Stimulated activated CD8-positive, alpha-beta memory T cell treated with anti-CD3 and anti-CD28 coated beads, Interleukin-2, amount 100 ng/mL, for 48 hours (primary cell): ENCODE measurements around the gene PRLR.
"Not testable (repeated sequence)": the region's sequence is repeated elsewhere in the genome, so short reads cannot be mapped to it uniquely, and the experiment has no call there.

Source experiments
- DNase-seq, 2 donors: peaks; one replicate each; pipeline ENCODE4 v3.0.0-alpha.2; 2020; ENCODE audit warnings: low read depth in 2 of 2

Gene PRLR

GRCh38 chr5:35195472-35195852, 34.8 kb downstream of the PRLR start:
- DNase-seq: no peak

- DNase-seq: no peak
These were observed 35.4 kb downstream of the PRLR start for GRCh38 chr5:35194635-35195471.

- no peak for DNase-seq
These were observed 37.8 kb downstream of the PRLR start for GRCh38 chr5:35192506-35192905.

DNA sequence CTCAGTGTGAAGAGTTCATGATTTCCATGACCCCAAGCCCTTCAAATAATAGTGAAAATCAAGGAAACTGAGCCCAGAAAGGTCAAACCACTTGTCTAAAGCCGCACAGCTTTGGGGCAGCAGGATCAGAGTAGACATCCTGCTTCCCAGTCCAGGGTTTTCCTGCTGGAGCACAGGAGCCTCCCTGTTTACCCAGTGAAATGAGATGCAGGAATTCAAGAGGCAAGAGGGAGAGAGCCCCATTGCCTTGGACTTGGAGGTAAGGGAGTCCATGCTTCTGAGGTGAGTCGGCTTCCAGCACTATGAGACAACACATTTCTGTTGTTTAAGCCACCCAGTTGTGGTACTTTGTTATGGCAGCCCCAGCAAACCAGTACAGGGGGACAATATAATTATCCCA, 40.5 kb downstream of the PRLR start:
- DNase-seq: not testable (repeated sequence)

GRCh38 chr5:35188031-35188457, 42.2 kb downstream of the PRLR start:
- DNase-seq: no peak

DNA sequence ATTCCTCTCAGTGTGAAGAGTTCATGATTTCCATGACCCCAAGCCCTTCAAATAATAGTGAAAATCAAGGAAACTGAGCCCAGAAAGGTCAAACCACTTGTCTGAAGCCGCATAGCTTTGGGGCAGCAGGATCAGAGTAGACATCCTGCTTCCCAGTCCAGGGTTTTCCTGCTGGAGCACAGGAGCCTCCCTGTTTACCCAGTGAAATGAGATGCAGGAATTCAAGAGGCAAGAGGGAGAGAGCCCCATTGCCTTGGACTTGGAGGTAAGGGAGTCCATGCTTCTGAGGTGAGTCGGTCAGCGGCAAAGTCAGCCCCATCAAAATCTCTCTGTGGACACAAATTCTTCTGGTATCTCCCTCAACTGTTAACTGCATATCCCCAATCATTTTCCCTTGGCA, 42.7 kb downstream of the PRLR start:
- DNase-seq: not testable (repeated sequence)

- no peak for DNase-seq
These were observed 43.5 kb downstream of the PRLR start for GRCh38 chr5:35186749-35187148.

DNA sequence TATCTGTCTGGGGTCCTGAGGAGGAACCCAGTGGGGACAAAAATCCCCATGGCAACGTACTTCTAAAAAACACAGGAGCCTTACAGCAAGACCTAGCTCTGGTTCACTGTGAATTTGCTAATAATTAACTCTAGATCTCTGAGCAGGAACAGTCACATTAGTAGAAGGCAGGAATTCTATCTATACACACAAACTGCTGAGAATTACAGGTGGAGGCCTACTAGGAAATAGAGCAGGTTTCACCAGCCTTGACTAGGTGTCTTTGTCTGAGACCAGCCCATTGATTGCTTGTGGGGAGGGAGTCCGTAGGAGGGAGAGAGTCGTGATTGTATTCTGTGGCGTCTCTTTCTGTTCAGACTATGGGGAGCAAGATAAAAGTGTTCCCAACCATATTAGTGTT, 44.8 kb downstream of the PRLR start:
- DNase-seq: no peak

DNA sequence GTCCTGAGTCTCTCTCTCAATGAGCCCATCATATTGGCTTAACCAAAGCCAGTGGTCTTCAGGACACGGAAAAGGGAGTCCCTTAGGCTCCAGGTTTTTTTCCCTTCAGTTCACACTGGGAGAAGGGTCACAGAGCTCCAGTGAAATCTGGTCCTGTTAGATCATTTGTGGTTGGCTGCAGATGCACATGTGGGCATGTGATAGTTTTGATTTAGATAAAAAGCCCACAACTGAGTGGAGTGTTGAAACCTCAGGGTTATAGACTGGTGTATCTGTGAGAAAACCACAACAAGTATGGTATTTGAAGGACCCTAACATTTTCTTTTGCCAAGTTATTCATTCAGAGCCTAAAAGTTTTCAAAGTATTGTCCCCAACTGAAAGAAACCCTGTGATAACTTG, 46.7 kb downstream of the PRLR start:
- DNase-seq: no peak

GRCh38 chr5:35182910-35183535, 47.3 kb downstream of the PRLR start:
- DNase-seq: peak in 1 of 2 donors; percentile 8

- no peak for DNase-seq
These were observed 47.8 kb downstream of the PRLR start for GRCh38 chr5:35182486-35182885.

DNA sequence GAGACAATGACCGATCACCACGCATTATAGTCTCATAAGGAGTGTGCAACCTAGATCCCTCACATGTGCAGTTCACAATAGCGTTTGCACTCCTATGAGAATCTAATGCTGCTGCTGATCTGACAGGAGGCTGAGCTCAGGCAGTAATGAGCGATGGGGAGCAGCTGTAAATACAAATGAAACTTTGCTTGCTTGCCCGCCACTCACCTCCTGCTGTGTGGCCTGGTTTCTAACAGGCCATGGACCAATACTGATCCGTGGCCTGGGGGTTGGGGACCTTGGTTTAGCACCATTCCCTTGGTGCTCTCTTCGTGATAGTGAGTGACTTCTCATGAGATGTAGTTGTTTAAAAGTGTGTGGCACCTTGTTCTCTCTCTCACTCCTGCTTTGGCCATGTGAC, 50.2 kb downstream of the PRLR start:
- no peak for DNase-seq

GRCh38 chr5:35177783-35178182, 52.5 kb downstream of the PRLR start:
- DNase-seq: no peak

DNA sequence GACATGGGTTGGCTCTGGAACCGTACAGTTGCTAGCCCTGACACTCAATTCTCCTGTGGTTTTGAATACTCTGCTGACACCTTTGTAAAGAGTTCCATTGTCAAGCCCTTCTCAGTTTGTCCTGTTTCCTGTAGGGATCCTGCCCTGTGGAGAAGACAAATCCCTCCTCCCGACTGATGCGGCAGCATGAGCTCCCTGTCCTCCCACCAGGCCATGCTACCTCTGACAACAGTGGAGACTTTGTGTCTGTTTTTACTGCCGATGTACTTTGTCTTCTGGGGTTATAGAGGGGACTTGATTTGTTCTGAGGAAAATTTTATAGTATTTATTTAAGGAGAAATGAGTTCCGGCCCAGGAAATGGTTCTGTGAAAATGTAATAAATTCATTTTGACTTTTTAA, 57.8 kb downstream of the PRLR start:
- DNase-seq: no peak

- DNase-seq: no peak
These were observed 58.3 kb downstream of the PRLR start for GRCh38 chr5:35171991-35172390.

DNA sequence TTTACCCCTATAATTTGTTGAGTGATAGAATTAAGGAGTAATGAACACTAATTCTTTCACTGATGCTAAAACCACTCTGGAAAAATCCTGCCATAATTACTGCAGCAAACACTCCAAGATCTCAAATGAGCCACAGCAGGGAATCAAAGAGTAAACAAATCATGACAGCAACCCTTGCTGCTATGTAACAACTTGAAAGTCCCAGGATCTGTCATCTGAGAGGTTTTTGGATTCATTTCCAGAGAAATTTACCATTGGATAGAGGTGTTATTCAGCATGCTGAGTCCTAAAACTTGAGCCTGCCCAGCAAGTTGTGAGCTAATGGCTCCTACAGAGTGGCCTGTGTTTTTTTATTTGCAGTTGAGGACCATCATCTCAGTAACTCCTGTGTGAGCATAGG, 59.2 kb downstream of the PRLR start:
- DNase-seq: no peak

- DNase-seq: no peak
These were observed 64.2 kb downstream of the PRLR start for GRCh38 chr5:35166043-35166442.

DNA sequence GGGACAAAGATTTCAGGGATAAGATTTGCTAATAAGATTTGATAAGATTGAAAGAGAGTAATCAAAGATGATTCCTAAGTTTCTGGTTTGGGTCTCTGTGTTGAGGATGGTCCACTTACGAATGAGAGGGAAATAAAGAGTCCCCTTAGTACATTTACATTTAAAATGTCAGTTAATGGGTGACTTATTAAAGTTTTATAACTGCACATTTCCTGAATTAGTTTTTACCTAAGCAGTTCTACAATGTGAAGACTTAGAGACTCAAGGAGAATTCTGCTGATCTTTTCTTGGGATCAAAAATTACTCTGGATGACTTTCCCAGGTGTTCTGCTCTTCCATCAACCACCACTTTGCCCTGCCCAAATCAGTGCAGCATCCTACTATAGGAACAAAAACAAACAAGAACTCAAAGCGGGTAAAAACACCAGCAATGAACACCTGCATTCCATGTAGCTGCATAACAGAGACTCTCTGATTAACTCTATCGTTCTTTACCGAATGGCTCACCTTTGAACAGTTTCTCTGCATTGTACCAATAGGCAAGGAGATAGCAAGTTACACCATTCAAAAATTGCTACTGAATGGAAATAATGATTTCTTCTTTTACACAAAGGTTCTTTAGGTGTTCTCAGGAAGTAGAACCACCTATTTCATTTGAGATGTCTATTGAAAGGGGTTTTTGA, 65.3 kb downstream of the PRLR start:
- DNase-seq: no peak

GRCh38 chr5:35163710-35164033, 66.6 kb downstream of the PRLR start:
- no peak for DNase-seq

GRCh38 chr5:35162848-35163709, 67.2 kb downstream of the PRLR start:
- DNase-seq: no peak

DNA sequence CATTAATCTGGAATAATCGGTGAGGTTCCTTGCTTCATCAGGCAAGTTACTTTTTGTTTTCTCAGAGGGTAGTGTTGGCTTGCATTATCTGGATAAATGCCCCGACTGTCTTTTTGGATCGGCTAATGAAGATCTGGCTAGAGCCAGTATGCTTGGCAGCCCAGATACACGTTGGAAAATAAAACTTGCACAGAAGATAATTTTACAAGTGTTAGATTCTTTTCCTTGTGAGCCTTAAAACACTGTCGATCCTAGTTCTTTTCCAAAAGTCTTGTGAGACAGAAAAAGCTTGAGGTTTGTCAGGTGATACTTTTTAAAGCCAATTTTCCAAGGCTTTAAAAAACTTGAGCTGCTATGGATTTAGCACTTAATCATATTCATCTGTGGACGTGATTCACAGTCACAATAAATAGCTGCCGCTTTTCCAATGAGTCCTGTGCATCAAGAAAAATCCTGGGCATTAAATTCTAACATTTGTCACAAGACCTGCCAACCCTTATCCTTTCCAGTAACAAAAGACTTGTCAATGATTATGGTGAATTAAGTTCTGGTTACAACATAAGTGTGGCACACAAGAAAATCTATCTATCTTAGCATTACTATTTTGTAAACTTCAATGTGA, 68.5 kb downstream of the PRLR start:
- DNase-seq: no peak
